ENCODE data around the gene SNX11. TPM values are rescaled to one million over a fixed set of nuclear protein-coding genes. Genes with fewer than 3 reads are reported as not detected.

Gene SNX11
- total and polyA plus RNA-seq, 9 donors: 6.9 to 12.9 (median 11.3) TPM

DNA sequence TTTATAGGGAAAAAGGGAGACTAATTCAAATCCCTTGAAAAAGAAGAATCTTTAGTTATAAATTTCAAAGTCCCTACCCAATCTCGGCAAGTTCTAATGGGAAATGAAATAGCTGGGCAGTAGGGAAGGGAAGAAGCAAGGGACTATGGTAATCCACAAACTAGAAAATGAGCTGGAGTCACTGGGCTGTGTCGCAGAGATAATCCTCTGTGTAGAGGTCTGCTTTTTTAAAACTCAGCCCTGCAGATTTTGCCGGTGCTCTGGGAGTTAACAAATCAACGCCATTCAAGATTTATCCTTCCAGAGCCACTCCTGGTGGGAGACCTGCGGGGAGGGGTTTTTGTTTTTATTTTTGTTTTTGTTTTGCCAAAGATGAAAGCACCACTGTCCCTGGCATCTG is 20.8 kb downstream of the SNX11 start:
- Histone ChIP-seq H3K4me1 (ENCODE audit: control insufficient read depth, insufficient read depth, low read length) (peaks cover 18% of the 10 kb centered on the region), H3K27ac (ENCODE audit: low read length) (no peak overlapping the region), H3K27me3 (ENCODE audit: control insufficient read depth, insufficient read depth, low read length) (no peaks in the 10 kb centered on the region), H3K9me3 (replicated peaks; ENCODE audit: control insufficient read depth, low read depth, low read length) (no peaks in the 10 kb centered on the region), H3K4me3 (ENCODE audit: low read length) (no peak overlapping the region), H3K36me3 (ENCODE audit: control insufficient read depth, insufficient read depth, low read length) (peaks cover 11% of the 10 kb centered on the region)
- DNase-seq: no peak
- WGBS (ENCODE audit: insufficient coverage): no CpG with 5 or more reads among the region's 5 CpGs

DNA sequence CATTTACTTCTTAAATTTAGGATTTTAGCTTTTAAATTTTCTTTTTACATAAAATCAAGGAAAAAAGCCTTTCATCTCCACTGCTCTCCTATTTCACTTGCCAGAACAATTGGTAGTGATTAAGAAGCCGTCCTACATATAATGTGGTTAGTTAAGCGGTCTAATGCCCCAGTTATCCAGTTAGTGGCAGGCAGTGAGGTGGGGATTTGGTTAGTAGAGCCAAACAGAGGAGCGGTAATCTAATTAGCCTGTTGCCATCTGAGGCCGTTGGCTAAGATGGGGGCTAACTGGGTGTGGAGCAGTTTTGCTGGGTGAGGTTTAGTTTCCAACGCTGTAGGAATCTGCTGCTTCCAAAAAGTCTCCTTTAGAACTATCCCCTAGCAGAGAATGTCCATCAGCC is 22.4 kb downstream of the SNX11 start:
- H3K27me3 ChIP-seq (ENCODE audit: control insufficient read depth, insufficient read depth, low read length): no peaks in the 10 kb centered on the region
- peaks cover 3% of the 10 kb centered on the region for H3K36me3 ChIP-seq (ENCODE audit: control insufficient read depth, insufficient read depth, low read length)
- no peaks in the 10 kb centered on the region for H3K9me3 ChIP-seq (replicated peaks; ENCODE audit: control insufficient read depth, low read depth, low read length)
- H3K4me3 ChIP-seq (ENCODE audit: low read length): no peak overlapping the region
- H3K27ac ChIP-seq (ENCODE audit: low read length): no peak overlapping the region
- 0% methylated on average over 1 of the region's 5 CpGs for WGBS (ENCODE audit: insufficient coverage)
- DNase-seq: no peak
- H3K4me1 ChIP-seq (ENCODE audit: control insufficient read depth, insufficient read depth, low read length): peaks cover 18% of the 10 kb centered on the region

DNA sequence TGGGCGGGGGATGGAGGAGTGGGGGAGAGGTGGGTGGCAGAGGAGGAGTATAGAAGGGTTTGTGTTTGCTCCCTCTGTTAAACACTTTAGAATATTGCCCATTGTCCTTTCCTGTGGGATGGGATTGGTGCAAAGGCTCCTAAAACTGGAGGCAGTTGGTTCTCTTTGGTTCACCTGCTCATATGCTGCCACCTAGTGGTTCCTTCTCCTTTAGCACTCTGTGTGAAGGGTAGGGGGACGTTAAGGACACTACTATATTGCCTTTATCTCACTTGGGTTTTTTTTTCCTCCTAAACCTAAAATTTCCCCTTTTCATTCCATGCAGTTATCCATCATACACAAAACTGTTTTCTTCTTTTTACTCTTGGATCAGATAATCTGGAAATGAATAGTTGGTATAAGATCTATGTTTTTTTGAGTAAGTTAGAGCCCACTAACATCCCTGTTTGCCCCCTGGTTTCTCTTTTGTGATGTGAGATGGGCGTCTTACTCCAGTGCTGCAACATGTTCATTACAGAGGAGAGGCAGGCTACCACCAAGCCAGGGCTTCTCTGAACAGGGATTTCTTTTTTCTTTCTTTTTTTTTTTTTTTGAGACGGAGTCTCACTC is 23.8 kb downstream of the SNX11 start:
- WGBS (ENCODE audit: insufficient coverage): no CpG with 5 or more reads among the region's 4 CpGs

DNA sequence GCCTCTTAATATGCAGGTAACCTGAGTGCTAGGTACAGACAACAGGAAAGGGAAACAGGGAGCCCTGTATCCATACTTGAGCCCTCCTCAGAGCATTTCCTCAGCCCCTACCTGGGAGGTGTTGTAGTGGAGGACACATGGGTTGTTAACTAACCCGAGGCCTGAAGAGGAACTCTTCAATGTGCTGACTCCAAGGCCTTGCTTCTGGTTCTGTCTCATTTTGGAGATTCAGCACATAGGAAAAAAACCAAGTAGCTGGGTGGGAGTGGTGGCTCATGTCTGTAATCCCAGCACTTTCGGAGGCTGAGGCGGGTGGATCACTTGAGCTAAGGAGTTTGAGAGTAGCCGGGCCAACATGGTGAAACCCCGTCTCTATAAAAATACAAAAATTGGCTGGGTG is 24.8 kb downstream of the SNX11 start:
- H3K4me1 ChIP-seq (ENCODE audit: control insufficient read depth, insufficient read depth, low read length): peaks cover 4% of the 10 kb centered on the region
- H3K27me3 ChIP-seq (ENCODE audit: control insufficient read depth, insufficient read depth, low read length): no peaks in the 10 kb centered on the region
- 87% methylated on average over 3 of the region's 5 CpGs for WGBS (ENCODE audit: insufficient coverage)
- DNase-seq: peak; percentile 74
- H3K9me3 ChIP-seq (replicated peaks; ENCODE audit: control insufficient read depth, low read depth, low read length): no peaks in the 10 kb centered on the region
- no peaks in the 10 kb centered on the region for H3K36me3 ChIP-seq (ENCODE audit: control insufficient read depth, insufficient read depth, low read length)
- H3K4me3 ChIP-seq (ENCODE audit: low read length): no peak overlapping the region
- no peak overlapping the region for H3K27ac ChIP-seq (ENCODE audit: low read length)

More for the DNA sequence above, 23.8 kb downstream of the SNX11 start:
- no peaks in the 10 kb centered on the region for H3K27me3 ChIP-seq (ENCODE audit: control insufficient read depth, insufficient read depth, low read length)
- H3K9me3 ChIP-seq (replicated peaks; ENCODE audit: control insufficient read depth, low read depth, low read length): no peaks in the 10 kb centered on the region
- no peak overlapping the region for H3K27ac ChIP-seq (ENCODE audit: low read length)
- DNase-seq: peak; percentile 86
- H3K4me1 ChIP-seq (ENCODE audit: control insufficient read depth, insufficient read depth, low read length): peaks cover 14% of the 10 kb centered on the region
- no peak overlapping the region for H3K4me3 ChIP-seq (ENCODE audit: low read length)
- peaks cover 3% of the 10 kb centered on the region for H3K36me3 ChIP-seq (ENCODE audit: control insufficient read depth, insufficient read depth, low read length)

DNA sequence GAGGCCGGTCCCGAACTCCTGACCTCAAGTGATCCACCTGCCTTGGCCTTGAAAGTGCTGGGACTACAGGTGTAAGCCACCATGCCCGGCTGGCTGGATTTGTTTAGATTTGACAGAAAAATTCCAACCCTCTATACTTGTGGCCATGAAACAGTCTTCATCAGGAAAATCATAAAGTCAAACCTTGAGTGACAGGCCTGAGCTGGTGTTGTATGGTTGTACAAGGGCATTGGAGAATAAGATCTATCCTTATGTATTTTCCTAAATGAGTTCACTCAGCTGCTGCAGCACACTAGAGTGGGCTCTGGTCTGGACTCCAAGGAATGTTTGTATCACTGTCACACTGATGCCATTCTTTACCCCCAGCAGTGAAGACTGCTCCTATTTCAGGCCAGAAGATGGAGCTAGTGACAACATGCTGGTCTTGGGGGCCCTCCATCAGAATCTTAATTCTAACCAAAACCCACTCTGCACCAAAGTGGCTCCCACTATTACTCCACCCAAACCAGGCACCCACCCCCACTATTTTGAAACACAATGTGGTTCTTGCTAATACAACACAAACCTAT is 27.4 kb downstream of the SNX11 start:
- no peaks in the 10 kb centered on the region for H3K4me1 ChIP-seq (ENCODE audit: control insufficient read depth, insufficient read depth, low read length)
- no peaks in the 10 kb centered on the region for H3K9me3 ChIP-seq (replicated peaks; ENCODE audit: control insufficient read depth, low read depth, low read length)
- DNase-seq: no peak
- WGBS (ENCODE audit: insufficient coverage): no CpG with 5 or more reads among the region's 3 CpGs
- no peaks in the 10 kb centered on the region for H3K27me3 ChIP-seq (ENCODE audit: control insufficient read depth, insufficient read depth, low read length)
- H3K27ac ChIP-seq (ENCODE audit: low read length): no peak overlapping the region
- no peak overlapping the region for H3K4me3 ChIP-seq (ENCODE audit: low read length)
- no peaks in the 10 kb centered on the region for H3K36me3 ChIP-seq (ENCODE audit: control insufficient read depth, insufficient read depth, low read length)

DNA sequence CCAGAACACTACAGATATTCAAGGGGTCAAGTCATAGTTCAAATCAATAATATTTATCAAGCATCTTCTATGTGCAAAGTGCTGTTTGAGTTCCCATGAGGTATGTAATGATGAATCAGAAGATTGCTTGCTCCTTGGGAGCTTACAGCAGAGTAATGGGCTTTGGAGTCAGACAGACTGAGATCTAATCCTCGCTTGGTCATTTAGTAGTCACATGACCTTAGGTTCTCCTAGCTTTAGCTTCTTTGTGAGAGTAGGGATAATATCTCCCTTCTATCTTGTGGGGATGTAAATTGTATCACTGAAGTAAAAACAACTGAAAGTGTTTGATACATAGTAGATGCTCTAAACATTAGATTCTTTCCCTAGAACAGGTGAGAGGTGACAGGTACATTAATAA is 30.1 kb downstream of the SNX11 start:
- Histone ChIP-seq H3K27ac (ENCODE audit: low read length) (no peak overlapping the region), H3K9me3 (replicated peaks; ENCODE audit: control insufficient read depth, low read depth, low read length) (no peaks in the 10 kb centered on the region), H3K4me1 (ENCODE audit: control insufficient read depth, insufficient read depth, low read length) (no peaks in the 10 kb centered on the region), H3K36me3 (ENCODE audit: control insufficient read depth, insufficient read depth, low read length) (no peaks in the 10 kb centered on the region), H3K4me3 (ENCODE audit: low read length) (no peak overlapping the region), H3K27me3 (ENCODE audit: control insufficient read depth, insufficient read depth, low read length) (peaks cover 4% of the 10 kb centered on the region)
- no peak for DNase-seq
- WGBS (ENCODE audit: insufficient coverage): no CpG with 5 or more reads among the region's 1 CpG

DNA sequence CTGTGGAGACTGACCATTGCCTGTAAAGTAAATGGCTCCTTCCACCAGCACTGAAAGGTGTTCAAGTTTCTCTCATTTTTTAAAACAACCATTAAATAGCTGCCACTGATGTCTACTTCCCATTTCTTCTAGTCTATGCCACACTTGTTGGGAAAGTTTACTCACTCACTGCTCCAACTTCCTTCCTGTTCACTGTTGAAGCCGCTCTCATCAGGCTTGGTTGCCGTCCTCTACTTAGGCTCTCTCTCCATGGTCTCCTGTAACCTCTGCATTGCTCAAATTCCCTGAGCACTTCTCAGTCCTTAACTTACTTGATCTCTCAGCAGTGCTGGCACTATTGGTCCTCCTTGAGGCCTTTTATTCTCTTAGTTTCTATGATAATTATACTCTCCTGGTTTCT is 32.4 kb downstream of the SNX11 start:
- Histone ChIP-seq H3K9me3 (replicated peaks; ENCODE audit: control insufficient read depth, low read depth, low read length) (no peaks in the 10 kb centered on the region), H3K27me3 (ENCODE audit: control insufficient read depth, insufficient read depth, low read length) (peaks cover 19% of the 10 kb centered on the region), H3K36me3 (ENCODE audit: control insufficient read depth, insufficient read depth, low read length) (no peaks in the 10 kb centered on the region), H3K27ac (ENCODE audit: low read length) (no peak overlapping the region), H3K4me3 (ENCODE audit: low read length) (no peak overlapping the region), H3K4me1 (ENCODE audit: control insufficient read depth, insufficient read depth, low read length) (no peaks in the 10 kb centered on the region)
- WGBS (ENCODE audit: insufficient coverage): 50% methylated on average over 2 of the region's 2 CpGs
- peak; percentile 61 for DNase-seq

DNA sequence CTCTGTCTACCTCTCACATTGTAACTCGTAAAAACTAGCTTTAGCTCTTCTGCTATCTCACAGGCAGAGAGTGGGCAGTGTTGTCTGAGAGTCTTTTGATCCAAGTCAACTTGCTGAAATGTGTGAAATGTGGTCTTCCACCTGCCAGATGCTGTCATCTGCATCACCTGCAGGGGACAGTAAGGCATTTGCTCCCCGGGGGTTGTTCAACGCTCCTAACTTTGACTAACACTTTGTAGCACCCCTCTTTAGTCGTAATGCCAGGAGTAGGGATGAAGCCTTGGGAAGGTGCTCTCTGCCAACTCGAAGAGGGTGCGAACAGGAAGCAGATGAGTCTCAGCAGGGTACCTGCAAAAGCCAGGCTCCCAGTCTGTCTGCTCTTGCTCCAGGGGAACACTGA is 36.1 kb downstream of the SNX11 start:
- peaks cover 25% of the 10 kb centered on the region for H3K27me3 ChIP-seq (ENCODE audit: control insufficient read depth, insufficient read depth, low read length)
- no peaks in the 10 kb centered on the region for H3K4me1 ChIP-seq (ENCODE audit: control insufficient read depth, insufficient read depth, low read length)
- WGBS (ENCODE audit: insufficient coverage): 34% methylated on average over 3 of the region's 6 CpGs
- no peaks in the 10 kb centered on the region for H3K36me3 ChIP-seq (ENCODE audit: control insufficient read depth, insufficient read depth, low read length)
- H3K9me3 ChIP-seq (replicated peaks; ENCODE audit: control insufficient read depth, low read depth, low read length): no peaks in the 10 kb centered on the region
- DNase-seq: no peak
- H3K4me3 ChIP-seq (ENCODE audit: low read length): no peak overlapping the region
- no peak overlapping the region for H3K27ac ChIP-seq (ENCODE audit: low read length)

DNA sequence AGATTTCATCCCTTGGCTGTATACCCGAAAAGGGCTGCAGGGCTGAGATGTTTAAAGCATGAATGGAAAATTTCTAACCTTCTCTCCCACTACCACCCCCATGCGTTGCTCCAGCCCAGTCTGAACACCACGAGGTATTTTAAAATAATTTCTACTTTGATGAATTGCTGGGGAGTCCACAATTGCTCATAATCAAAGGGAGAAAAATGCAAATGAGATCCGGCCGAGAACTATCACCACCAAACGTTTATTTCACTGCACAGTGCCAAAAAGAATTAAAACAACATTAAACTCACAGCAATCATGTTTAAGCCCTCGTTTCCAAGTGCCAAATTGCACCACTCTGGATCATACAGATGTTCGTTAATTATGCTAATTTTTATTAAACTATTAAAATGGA is 36.7 kb downstream of the SNX11 start:
- H3K9me3 ChIP-seq (replicated peaks; ENCODE audit: control insufficient read depth, low read depth, low read length): no peaks in the 10 kb centered on the region
- no CpG with 5 or more reads among the region's 8 CpGs for WGBS (ENCODE audit: insufficient coverage)
- DNase-seq: no peak
- H3K4me1 ChIP-seq (ENCODE audit: control insufficient read depth, insufficient read depth, low read length): no peaks in the 10 kb centered on the region
- no peaks in the 10 kb centered on the region for H3K36me3 ChIP-seq (ENCODE audit: control insufficient read depth, insufficient read depth, low read length)
- H3K4me3 ChIP-seq (ENCODE audit: low read length): no peak overlapping the region
- peaks cover 30% of the 10 kb centered on the region for H3K27me3 ChIP-seq (ENCODE audit: control insufficient read depth, insufficient read depth, low read length)
- H3K27ac ChIP-seq (ENCODE audit: low read length): no peak overlapping the region

DNA sequence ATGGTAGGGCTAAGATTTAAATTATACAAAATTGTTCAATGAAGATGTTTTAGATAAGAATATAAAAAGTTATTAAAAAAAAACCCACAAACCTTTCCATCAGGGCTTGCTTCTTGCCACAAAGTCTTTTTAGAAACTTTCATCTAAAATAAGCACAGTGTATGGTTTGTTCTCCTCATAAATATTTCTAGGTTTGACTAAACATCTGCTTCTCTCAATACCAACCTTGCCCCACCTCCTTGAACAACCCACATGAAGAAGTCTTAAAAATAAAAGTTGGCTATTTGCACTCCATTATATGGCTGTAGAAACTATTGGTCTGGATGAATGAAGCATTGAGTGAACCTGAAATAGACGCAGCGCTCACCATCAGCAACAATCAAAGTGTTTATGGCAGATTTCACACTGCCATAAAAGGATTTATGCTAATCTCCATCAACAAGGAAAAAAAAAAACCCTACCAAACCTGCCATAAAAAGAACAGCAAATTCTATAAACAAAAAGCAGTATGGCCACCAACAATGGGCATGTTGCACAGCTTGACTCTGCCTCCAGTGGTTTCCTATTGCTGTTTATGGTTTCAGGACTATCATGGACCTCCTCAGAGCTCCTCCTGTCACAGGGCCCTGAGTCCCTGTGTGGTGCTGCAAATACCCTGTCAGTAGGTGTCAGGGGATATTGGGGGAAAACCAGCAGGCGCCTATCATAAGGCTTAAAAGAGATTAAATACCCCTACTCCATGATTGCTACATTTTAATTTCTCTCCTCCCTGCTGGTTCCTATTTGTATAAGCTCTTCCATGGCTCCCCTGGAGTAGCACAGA is 37.6 kb downstream of the SNX11 start:
- H3K27ac ChIP-seq (ENCODE audit: low read length): no peak overlapping the region
- no peak overlapping the region for H3K4me3 ChIP-seq (ENCODE audit: low read length)
- no peaks in the 10 kb centered on the region for H3K36me3 ChIP-seq (ENCODE audit: control insufficient read depth, insufficient read depth, low read length)
- 88% methylated on average over 1 of the region's 3 CpGs for WGBS (ENCODE audit: insufficient coverage)
- H3K9me3 ChIP-seq (replicated peaks; ENCODE audit: control insufficient read depth, low read depth, low read length): no peaks in the 10 kb centered on the region
- DNase-seq: no peak
- H3K27me3 ChIP-seq (ENCODE audit: control insufficient read depth, insufficient read depth, low read length): peaks cover 34% of the 10 kb centered on the region
- no peaks in the 10 kb centered on the region for H3K4me1 ChIP-seq (ENCODE audit: control insufficient read depth, insufficient read depth, low read length)

Measured in muscle of leg (tissue), 11 donors.